Cortex of kidney (tissue), 1 donor: ENCODE data around the gene ABCA5.

ENCODE experiments used
- DNase-seq: peaks from one replicate; lab custom pipeline; 2025; lab: John Stamatoyannopoulos, UW

ABCA5 gene

GRCh38 chr17:69254187-69254586, 72.7 kb downstream of the ABCA5 start:
- no peak for DNase-seq

DNA sequence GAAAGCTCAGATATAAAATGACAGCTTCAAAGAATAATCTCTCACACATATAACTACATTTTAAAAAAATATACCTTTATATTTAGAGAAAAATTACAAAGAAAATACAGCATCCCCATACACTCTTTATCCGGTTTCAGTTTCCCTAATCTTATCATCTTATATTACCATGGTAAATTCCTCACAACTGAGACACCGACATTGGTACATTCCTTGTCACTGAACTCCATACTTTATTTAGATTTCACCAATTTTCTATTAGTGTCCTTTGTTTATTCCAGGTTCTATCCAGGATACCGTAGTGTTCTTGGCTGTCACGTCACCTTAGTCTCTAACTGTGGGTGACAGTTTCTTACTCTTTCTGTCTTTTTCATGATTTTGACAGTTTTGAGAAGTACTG, 76.3 kb downstream of the ABCA5 start:
- no peak for DNase-seq

GRCh38 chr17:69246726-69247375, 80.1 kb downstream of the ABCA5 start:
- DNase-seq = no peak

DNA sequence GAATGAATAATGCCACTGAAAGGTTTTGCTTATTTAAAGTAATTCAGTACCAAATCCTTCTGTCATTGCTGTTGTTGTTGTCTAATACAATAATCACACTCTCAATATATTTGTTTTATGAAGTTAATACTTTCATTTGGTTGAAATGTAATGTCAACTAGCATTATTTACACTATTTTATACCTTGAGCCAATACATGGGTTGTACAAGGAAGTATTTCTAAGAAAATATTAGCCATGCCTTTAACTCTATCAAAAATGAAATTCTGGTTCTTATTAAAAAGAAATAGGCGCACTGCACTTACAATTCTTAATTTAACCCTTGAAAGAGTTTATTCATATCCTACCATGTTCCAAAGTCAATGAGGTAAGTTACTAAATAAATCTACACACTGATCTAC, 80.7 kb downstream of the ABCA5 start:
- no peak for DNase-seq

DNA sequence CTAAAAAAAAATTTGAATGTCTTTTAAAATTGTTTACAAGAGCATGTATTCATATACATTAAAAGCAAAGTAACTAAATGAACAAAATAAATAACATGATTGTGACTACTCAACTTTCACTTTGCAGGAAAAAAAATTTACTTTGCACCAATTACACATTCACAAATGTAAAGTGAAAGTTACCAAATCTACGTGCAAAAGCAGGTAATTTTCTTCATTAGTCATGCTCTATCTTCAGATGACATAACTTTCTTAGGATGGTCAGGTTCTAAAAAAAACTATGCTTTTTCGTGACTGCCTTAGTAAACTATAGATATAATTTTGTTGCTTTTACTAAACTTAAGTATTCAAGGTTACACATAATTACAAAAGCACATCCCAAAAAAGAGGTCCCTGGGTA, 81.3 kb downstream of the ABCA5 start:
- DNase-seq = no peak

- DNase-seq = no peak
Measured at GRCh38 chr17:69239611-69240600, 87.0 kb downstream of the ABCA5 start.

GRCh38 chr17:69236946-69237345, 90.0 kb downstream of the ABCA5 start:
- DNase-seq = no peak

DNA sequence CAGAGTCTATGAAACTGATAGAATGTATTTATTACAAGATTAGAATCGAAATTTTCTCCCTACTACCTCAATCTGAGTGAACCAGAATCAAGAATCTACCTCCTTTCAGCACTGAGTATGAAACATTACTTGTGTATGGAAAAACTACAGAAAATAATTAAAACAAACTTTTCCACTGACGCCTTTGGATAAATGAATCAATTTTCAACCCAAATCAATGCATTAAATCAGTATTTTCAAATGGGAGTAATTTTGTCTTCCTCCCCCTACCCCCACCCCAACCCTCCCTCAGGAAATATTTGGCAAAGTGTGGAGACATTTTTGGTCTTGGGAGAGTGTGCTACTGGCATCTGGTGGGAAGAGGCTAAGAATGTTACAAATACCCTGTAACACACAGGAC, 90.5 kb downstream of the ABCA5 start:
- no peak for DNase-seq

DNA sequence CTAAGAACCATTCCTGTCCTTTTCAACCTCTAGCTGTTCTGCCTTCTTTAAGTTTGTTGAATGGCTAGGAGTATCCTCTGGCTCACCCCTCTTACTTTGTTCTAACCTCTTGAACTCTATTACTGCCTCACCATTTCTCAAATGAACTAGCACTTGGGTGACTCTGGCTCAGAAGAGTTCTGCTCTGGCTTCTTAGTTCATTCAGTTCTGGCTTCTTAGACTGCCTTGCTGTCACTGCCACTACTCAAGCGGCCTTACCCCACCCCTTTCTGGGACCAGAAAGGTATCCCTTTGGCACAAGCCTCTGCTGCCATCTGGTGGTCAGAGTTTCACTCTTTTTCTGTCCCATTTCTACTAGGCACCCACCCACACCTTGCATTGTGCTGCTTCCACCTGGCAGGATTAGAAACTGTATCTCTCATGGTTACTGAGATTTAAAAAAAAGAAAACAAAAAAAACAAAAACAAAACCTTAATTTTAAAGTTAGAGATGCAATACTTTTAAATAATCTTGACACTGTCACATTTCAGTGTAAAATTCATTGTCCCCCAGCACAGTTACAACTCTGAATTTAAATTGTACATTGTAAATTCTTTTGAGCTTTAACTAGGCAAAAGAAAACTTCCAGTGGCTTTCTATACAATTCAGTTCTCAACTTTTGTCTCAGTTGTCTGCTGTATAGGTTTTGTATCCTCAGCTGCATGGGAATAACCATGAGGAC, 91.4 kb downstream of the ABCA5 start:
- no peak for DNase-seq

GRCh38 chr17:69232650-69233049, 94.3 kb downstream of the ABCA5 start:
- DNase-seq = no peak

DNA sequence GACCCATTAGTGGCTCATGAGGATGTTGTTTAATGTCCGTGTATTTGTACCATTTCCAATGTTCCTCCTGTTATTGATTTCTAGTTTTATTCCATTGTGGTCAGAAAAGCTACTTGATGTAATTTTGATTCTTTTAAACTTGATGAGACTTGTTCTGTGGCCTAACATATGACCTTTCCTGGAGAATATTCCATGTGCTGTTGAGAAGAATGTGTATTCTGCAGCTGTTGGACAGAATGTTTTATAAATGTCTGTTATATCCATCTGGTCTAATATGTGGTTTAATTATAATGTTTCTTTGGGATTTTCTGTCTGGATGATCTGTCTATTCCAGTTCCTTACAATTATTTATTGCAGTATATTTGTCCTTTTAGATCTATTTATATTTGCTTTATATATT, 95.4 kb downstream of the ABCA5 start:
- DNase-seq = no peak

DNA sequence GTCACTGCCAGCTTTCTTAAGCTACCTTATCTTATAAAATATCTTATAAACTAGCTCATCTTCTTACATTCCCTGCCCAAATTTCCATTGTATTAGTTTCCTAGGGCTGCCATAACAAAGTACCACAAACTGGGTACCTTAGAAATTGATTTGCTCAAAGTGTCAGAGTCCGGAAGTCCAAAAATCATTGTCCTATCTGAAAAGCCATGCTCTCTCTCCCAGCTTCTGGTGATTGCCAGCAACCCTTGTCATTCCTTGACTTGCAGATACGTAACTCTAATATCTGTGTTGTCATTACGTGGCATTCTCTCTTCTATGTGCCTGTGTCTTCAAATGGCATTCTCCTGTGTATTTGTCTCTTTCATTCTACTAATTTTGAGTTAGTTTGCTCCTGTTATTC, 96.0 kb downstream of the ABCA5 start:
- DNase-seq = no peak

DNA sequence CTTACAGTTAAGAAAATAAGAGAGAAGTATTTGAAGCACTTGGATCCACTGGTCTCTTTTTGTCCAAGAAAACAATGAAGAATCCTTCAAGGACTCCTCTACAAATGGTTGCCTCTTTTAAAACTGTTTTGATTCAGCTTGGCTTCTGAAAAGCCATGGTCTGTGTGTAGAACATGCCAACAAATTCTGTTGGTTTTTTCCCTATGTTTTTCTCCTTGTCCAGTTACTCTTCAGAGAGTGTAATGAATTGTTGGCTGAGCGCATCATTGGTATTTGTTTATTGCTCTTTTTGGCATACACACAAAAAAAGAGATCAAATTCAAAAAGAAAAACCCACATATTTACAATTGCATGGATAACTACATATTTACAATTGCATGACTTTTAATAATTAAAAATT, 98.4 kb downstream of the ABCA5 start, which contains the start of gene ABCA10:
ABCA10 (minus strand) TSS at position 249 of the 400 bp plus-strand sequence. CDS start 3,466 bp downstream, outside the sequence.
- DNase-seq = no peak

DNA sequence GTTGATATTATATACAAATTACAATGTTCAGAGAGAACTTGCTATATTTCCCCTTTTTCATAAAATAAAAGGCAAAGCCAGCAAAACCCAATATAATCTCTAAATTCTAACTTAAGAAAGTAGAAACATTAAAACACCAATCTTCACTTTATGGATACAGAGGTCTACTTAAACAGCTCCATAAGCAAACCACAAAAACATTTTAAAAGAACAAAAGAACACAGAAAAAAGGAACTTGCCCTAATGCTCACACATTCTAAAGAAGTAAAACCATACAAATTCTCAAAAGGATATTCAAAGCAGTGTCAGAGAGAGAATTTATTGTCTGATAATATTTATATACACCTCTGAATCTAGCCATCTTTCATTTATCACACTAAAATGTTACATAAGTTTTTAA, 98.9 kb downstream of the ABCA5 start:
- no peak for DNase-seq

GRCh38 chr17:69227541-69227940, 99.4 kb downstream of the ABCA5 start:
- no peak for DNase-seq

DNA sequence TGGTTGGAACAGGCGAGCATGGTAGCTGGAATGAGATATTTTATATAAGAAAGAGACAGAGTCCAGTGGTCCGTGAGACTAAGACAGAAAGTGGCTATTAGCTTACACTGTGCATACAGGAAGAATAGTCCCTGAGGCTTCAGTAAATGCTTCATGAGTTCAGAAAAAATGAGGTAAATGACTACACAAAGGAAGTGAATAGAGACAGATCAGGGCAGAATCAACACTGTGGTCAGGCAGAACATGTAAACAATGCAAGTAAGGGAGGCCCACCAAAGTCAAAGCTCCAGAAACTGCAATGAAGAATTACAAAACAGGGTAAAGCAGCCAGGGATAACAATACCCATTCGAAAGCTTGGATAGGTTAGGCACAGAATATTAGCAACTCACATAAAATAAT, 103.1 kb downstream of the ABCA5 start:
- DNase-seq = no peak

GRCh38 chr17:69222707-69223258, 104.2 kb downstream of the ABCA5 start:
- DNase-seq = no peak

DNA sequence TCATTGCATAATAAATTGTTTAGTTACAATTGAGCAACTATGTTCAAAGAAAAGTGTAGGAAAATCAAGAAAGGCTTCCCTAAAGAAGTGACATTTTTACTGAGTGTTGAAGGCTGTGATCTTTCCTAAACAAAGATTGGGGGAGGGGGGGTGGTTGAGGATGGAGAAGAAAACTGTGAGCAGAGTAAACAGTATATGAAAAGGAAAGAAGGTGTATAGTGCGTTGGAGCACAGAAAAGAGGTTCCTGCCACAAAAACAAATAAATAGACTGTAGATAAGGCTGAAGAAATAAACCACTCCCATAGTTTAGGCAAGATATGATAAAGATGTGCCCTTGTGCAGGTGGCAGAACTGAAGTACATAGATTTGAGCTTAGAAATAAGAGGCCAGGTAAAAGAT, 106.8 kb downstream of the ABCA5 start:
- no peak for DNase-seq

DNA sequence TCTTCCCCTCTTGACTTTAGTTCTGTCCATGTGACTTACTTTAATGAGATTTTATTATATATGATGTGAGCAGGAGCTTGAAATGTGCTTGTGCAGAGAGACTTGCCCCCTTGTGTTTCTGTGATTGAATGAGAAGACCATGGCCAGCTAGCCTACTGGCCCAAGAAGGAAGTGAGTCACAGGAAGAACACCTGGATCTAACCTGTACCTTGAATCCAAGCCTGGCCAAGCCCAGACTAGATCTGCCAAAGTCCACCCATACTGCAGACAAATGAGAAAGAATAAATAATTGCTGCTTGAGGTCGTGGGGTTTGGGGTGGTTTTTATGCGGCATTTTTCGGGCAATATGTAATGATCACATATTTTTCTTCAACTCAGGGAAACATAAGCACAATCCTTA, 107.9 kb downstream of the ABCA5 start:
- no peak for DNase-seq

- DNase-seq = no peak
Measured at GRCh38 chr17:69213059-69213813, 113.7 kb downstream of the ABCA5 start.

DNA sequence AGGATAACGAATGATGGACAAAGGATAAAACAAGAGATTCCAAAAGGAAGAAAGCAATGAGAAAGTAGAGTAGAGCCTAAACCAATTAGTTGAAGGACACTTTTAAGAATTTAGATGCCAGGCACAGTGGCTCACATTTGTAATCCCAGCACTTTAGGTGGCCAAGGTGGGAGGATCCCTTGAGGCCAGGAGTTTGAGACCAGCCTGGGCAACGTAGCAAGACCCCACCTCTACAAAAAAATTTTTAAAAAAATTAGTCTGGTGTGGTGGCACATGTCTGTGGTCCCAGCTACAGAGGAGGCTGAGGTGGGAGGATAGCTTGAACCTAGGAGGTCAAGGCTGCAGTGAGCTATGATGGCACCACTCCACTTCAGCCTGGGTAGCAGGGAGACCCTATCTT, 118.3 kb downstream of the ABCA5 start:
- no peak for DNase-seq

- no peak for DNase-seq
Measured at GRCh38 chr17:69207151-69207550, 119.8 kb downstream of the ABCA5 start.
